HG03139 (cell line): ENCODE results near the gene LAMC2.
"Not testable (repeated sequence)": the region's sequence is repeated elsewhere in the genome, so short reads cannot be mapped to it uniquely, and the experiment has no call there.

ENCODE experiments used
- ATAC-seq: cut with Tn5 transposase; IDR thresholded peaks from one replicate; pipeline ENCODE4 v1.9.1; 2021; ENCODE audit not compliant: unreplicated experiment

Gene LAMC2

DNA sequence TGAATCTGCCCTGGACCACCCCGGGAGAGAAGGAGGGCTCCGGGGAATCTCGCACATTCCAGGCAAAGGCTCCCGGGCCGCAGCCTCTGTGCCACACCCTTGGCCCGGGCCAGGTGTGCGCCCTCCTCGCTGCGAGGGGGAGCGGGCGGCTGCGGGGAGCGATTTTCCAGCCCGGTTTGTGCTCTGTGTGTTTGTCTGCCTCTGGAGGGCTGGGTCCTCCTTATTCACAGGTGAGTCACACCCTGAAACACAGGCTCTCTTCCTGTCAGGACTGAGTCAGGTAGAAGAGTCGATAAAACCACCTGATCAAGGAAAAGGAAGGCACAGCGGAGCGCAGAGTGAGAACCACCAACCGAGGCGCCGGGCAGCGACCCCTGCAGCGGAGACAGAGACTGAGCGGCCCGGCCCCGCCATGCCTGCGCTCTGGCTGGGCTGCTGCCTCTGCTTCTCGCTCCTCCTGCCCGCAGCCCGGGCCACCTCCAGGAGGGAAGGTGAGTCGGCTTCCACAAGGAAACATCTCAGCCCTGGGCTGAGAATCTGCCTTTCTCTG lies at the start of gene LAMC2:
Gene LAMC2, plus strand, starts transcription at position 324 of the 550 bp plus-strand sequence. Its CDS starts 89 bp downstream, at position 413.
- ATAC-seq, result no peak

DNA sequence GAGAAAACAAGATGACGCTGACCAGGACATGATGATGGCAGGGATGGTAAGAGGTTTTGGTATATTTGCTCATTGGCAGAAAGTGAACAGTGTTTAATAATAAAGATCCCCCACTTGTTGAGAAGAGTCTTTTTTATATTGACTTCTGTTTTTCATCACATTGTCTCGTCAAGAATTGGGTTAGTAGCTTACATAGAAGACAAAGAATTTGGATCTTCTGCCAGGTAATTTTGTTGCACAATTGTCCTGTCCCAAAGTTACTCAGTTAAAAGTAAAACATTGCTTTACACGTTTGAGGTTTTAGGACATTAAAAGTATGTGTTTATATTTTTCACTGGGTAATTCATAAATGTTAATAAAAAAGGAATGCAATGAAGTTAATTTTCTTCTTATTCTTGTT lies 48.3 kb upstream of the LAMC2 start:
- ATAC-seq, result no peak

DNA sequence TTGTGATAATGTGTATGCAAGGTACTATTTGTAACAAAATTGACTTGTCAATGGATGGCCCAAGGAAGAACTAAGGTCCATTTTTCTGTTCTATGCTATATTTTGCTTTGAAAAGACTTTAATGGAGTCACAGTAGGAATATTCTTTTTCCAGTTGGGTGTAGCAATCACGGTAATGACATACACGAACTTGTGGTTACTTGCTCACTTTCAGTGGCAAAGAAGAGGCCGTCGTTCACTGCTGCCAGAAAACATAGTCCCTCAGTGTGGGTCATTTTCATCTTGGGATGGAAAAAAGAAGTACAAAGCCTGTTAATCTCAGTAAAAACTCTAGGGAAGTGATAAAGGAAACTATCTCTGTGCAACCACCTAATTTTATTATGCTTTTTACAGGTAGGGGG lies 47.8 kb upstream of the LAMC2 start:
- ATAC-seq, result no peak

DNA sequence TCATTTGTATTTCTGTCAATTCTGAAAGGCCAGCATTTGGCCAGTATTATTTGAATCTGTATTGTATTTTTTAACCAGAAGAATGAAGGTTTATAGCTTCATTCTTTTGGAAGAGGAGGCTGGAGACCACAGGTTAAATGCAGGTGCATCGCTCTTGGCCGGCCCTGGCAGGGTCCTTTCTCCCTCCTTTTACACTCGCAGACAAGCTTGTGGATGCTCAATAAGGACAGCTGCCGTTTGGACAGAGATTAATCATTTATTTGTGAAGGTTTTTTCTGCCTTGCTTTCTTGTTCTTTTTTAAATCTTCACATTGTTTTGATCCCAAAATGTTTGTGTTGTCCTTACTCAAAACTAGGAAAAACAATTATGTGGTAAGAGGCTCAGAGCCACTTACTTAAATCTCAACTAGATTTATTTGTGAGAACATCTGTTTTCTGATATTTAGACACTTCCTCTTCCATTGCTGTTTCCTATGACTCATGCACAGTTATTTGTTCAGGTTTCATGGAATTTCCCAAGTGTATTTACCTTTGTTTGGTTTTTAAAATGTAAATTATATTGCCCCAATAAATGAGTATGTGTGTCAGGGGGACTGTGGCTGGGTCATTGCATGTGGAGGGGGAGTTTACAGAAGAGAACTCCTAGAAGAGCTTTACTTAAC lies 46.7 kb upstream of the LAMC2 start:
- no peak for ATAC-seq

DNA sequence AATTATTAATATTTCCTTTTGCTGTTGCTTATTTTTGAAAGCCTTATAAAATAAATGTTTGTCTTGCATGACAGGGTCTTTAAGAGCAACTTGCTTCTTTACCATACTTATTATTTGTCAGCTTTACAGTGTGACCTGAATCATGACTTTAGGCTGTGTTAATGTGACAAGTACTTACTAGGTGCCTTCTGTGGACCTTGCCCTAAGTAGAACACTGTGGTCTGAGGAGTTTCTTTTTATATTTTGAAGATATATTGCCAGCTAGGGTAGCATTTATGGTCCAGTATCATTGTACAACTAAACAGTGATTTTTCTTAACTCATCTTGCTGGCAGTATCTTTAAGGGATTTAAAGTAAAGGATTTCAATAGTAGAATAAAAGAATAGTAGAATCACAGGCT lies 45.4 kb upstream of the LAMC2 start:
- no peak for ATAC-seq

DNA sequence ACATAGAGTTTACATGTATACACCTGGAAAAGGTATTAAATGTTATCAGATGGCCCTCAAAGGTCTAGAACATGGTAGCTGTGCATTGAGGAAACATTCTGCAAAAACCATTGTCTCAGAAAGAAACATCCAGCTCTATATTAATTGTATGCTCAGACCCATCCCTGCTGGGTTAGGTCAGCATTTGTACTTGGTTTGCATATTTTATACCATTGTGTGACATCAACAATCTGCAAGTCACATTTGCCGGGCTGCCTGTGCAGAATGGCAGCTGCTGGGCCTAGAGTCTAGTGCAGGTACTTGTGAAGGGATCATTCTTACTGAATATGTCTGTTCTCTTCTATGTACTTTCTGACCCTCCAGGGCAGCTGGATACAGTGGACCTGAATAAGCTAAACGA lies 43.9 kb upstream of the LAMC2 start:
- no peak for ATAC-seq

DNA sequence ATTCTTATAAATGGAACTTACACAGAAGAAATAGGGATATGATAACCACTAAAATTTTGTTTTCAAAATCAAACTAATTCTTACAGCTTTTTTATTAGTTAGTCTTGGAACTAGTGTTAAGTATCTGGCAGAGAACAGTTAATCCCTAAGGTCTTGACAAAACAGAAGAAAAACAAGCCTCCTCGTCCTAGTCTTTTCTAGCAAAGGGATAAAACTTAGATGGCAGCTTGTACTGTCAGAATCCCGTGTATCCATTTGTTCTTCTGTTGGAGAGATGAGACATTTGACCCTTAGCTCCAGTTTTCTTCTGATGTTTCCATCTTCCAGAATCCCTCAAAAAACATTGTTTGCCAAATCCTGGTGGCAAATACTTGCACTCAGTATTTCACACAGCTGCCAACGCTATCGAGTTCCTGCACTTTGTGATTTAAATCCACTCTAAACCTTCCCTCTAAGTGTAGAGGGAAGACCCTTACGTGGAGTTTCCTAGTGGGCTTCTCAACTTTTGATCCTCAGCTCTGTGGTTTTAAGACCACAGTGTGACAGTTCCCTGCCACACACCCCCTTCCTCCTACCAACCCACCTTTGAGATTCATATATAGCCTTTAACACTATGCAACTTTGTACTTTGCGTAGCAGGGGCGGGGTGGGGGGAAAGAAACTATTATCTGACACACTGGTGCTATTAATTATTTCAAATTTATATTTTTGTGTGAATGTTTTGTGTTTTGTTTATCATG lies 42.3 kb upstream of the LAMC2 start:
- ATAC-seq, result no peak

DNA sequence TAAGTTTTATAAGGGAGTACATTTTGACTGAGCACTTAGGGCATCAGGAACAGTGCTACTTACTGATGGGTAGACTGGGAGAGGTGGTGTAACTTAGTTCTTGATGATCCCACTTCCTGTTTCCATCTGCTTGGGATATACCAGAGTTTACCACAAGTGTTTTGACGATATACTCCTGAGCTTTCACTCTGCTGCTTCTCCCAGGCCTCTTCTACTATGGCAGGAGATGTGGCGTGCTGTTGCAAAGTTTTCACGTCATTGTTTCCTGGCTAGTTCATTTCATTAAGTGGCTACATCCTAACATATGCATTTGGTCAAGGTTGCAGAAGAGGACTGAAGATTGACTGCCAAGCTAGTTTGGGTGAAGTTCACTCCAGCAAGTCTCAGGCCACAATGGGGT lies 41.3 kb upstream of the LAMC2 start:
- no peak for ATAC-seq

DNA sequence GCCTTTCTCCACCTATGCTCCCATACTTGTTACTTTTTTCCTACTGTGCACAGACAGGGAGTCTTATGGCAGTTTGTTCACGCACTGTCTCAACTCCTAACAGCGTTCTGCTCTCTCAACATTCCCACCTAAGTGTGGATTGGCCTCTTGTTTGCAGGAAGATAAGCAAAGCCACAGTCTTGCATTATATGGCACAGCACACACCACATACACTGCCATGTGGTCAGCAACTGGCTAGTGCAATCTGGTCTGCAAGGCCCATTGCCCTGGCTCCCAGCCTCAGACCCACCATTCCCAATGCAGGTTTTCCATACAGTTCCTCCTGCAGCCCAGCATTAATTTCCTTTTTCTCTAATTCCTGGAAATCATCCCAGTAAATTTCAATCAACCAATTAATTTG lies 38.3 kb upstream of the LAMC2 start:
- ATAC-seq, result no peak

DNA sequence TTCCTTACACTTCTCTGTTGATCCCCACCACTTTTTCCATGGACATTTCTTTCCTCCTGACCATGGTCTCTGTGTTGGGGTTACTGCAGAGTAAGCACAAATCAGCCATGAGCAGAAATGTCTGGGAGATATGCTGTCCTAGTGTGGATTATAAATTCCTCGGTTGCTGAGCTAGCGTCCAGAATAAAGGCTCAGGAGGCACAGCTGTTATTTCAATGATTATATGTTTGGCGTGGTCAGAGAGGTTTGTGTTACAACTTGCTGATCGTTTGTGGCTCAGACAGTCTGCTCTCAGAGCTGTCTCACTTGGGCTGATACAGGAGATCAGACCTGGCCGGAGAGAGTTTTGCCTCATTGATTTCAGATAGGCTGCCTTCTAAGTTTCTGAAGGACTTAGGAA lies 37.5 kb upstream of the LAMC2 start:
- ATAC-seq, result no peak

DNA sequence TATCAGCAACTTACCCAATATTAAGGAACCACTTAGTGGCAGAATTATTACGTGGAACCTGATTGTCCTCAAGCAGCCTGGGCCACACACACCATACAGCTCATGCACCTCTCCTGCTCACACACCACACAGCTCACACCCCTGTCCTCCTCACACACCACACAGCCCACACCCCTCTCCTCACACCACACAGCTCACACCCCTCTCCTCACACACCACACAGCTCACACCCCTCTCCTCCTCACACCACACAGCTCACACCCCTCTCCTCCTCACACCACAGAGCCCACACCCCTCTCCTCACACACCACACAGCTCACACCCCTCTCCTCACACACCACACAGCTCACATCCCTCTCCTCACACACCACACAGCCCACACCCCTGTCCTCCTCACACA lies 36.8 kb upstream of the LAMC2 start:
- no peak for ATAC-seq

DNA sequence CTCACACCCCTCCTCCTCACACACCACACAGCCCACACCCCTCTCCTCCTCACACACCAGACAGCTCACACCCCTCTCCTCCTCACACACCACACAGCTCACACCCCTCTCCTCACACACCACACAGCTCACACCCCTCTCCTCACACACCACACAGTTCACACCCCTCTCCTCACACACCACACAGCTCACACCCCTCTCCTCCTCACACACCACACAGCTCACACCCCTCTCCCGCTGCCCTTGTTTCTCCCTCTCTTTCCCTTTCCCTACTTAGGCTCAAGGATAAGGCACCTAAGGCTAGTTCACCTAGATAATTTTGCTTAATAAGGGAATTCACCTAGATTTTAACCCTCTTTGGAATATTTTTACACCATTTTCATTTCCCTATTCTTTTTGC lies 36.0 kb upstream of the LAMC2 start:
- ATAC-seq, result not testable (repeated sequence)

DNA sequence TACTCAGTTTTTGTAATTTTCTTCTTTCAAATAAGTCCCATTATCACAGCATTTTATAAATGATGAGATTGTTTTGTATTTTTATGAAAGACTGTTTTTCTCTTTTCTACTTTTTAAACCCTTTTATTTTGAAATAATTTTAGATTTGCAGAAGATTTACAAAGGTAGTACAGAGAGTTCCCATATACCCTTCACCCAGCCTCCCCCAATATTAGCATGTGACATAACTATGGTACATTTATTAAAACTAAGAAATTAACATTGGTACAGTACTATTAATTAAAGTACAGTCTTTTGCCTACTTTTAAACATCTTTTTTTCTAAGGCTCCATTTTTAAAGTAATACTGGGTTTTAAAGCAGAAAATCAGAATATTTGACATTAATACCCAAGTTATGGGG lies 35.6 kb upstream of the LAMC2 start:
- no peak for ATAC-seq

DNA sequence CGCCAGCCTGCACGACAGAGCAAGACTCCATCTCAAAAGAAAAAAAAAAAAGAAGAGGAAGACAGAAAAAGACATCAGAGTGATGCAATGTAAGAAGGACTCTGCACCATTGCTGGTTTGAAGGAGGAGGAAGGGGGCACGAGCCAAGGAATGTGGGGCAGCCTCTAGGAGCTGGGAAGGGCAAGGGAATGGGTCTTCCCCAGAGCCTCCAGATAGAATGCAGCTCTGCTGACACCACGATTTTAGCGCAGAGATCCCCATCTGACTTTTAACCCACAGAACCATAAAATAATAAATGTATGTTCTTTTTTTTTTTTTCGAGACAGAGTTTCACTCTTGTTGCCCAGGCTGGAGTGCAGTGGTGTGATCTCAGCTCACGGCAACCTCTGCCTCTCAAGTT lies 33.9 kb upstream of the LAMC2 start:
- ATAC-seq, result no peak

DNA sequence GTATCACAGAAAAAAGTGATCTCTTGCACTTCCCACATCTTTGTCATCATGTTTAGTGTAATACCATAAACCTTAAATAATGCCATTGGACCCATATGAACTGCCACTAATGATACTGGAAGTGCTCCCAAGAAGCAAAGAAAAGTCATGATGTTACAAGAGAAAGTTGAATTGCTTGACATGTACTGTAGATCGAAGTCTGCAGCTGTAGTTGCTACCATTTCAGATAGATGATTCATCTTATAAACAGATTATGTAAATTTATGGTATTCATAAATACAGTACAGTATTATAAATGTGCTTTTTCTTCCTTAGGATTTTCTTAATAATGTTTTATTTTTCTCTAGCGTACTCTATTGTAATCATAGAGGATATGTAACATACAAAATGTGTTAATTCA lies 30.1 kb upstream of the LAMC2 start:
- no peak for ATAC-seq

DNA sequence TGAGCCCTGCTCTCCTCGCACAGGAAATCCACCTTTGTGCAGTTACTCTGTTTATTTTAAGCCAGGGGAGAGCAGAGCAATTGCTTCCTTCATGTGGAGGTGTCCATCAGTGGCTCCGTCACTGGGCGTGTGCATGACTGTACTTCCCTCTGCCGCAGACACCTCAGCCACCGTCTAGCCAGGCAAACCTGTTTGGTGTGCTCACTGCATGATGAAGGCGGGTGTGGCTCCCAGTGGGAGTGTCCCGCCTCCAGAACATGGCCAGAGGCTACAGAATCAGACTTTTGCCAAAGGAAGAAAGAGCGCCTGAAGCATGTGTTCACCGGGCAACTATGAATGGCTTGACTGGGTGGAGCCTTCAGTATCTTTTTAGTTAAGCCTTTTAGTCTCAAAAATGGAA lies 26.1 kb upstream of the LAMC2 start:
- ATAC-seq, result no peak

DNA sequence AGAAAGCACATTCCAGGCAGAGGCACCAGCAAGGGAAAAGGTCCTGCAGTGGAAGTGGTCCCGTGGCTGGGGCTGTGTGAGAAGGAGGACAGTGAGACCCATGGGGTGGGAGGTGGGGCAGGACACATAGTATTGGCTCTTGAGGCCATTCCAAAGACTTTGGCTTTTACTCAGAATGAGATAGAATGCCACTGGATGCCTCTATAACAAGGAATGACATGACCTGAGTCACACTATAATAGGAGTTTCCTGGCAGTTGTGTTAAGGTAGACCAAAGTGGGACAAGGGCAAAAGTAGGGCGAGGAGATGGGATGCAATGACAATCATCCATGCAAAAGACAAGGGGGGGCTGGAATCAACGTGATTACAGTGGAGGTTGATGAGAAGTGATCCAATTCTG lies 24.7 kb upstream of the LAMC2 start:
- no peak for ATAC-seq

DNA sequence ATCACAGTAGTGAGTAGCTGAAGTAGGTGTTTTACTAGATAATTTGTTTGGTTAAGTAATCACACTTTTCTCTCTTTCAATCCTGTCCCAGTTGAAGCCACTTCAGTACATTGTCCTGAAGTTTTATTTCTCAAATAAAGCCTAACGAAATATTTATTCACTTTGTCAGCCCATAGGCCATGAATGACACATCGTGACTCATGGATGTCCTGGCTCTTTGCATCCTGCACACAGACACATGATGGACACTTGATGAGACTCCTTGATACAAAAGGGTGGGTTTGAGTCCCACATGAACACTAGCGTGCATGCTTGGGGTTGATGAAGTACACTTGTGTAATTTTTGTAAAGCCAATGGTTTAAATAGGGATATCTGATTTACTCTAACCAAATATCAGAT lies 22.7 kb upstream of the LAMC2 start:
- no peak for ATAC-seq

DNA sequence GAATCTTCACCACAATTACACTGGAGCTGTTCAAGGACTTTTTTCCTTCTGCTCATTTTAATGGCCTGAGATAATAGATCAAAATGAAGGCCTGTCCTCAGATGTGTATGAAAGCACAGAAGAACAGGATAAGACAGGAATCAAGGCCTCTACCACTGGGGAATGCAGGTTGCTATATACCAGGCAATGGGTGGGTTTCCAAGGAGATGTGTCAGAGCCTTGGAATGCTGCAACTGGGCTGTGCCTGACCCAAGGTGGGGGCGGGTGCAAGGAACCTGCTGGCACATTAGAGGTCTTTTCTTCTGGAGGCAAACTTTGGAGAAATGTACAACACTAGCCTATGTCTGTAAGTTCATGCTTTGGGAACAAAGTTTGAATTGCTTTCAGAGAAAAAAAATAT lies 21.7 kb upstream of the LAMC2 start:
- ATAC-seq, result no peak

DNA sequence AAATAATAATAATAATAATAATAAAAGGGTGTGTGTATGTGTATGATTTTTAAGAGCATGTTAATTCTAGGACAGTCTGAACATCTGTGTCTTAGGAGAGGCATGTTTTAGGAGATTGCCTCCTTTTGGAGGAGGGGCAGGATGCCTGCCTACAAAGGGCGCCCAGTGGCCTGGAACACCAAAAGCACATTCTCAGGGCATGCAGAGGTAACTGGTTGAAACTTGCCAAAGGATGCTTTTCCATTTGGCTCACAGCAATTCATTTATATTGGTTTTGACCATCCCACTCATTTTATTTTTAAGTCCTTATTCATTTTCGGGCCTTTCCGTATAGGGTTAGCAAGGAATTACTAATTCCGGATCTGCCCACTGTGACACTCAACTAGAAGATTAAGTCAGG lies 21.1 kb upstream of the LAMC2 start:
- no peak for ATAC-seq

DNA sequence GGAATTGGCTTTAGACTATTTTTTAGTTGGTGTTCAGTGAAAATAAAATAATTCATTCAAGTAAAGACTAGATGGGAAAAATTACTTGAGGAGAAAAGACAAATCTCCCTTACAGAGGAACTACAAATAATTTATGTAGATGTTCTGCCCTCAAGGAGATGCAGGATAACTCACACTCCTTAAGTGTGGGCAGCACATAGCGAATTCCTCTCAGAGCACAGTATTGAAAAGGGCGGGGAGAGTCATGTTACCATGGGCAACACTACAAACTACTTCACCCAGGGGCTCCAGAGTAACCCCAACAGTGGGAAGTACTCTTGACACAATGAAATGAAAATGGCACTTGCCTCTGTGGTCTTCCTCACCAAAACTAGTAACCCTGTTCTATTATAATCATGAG lies 20.6 kb upstream of the LAMC2 start:
- no peak for ATAC-seq

DNA sequence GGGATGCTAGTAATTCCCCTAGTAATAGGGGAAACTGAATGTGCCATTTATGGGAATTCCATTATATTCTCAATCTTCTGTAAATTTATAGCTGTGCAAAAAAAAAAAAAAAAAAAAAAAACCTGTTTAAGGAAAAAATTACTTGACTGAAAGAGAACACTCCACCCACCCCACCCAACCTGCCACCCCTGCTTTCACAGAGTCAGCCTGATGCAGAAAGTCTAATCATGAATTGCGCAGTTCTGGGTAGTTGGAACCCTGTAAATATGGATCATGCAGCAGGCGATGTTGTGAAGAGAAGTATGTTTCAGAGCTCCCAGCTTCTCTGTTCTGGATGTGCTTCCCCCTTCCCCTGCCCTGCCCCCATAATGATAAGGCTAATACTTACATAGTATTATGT lies 19.6 kb upstream of the LAMC2 start:
- no peak for ATAC-seq

DNA sequence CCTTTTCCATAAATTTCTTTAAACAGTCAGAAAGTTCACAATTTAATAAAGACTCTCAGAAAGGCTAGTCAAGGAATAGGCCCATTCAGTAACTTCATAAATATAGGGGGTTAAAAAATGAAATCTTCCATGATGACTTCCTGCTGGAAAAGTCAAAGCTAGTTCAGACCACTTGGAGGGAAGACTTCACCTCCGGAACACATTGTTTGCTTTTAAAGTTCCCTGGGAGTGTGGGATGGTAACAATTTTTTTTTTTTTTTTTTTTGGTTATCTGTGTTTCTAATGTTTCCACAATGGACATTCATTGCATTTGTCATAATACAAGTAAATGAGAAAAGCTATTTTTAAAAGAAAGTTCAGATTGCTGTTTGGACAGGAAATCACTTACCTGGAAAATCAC lies 18.4 kb upstream of the LAMC2 start:
- no peak for ATAC-seq
